ENCODE results near the gene ZNF547. TPM values are rescaled to one million over a fixed set of nuclear protein-coding genes. Genes with fewer than 3 reads are reported as not detected.

ZNF547 gene
- total RNA-seq, 4 donors from 2014 or later, result 1.9 to 2.6 (median 2.6) TPM

GRCh38 chr19:57406516-57407123 is 43.3 kb downstream of the ZNF547 start:
- DNase-seq (ENCODE audit: low spot score), result peak; percentile 25
- ATAC-seq (ENCODE audit: low FRiP score), result peak; percentile 57
- TF ChIP-seq CTCF (IDR thresholded peaks at IDR 0.05), result no peak

- peak; percentile 100 for ATAC-seq (ENCODE audit: low FRiP score)
- no peak for TF ChIP-seq CTCF (IDR thresholded peaks at IDR 0.05)
Measured at GRCh38 chr19:57410877-57411671, 47.7 kb downstream of the ZNF547 start, which contains the start of gene ZNF17. ZNF17 (plus strand) TSS chr19:57411161; CDS start chr19:57413616, 2,455 bp downstream.

GRCh38 chr19:57419439-57419838 is 56.1 kb downstream of the ZNF547 start:
- TF ChIP-seq CTCF (IDR thresholded peaks at IDR 0.05), result no peak
- DNase-seq (ENCODE audit: low spot score) (no peak), ATAC-seq (ENCODE audit: low FRiP score) (no peak)

More at GRCh38 chr19:57410877-57411671, 47.7 kb downstream of the ZNF547 start, which contains the start of gene ZNF17:
- DNase-seq (ENCODE audit: low spot score), result peak; percentile 91

GRCh38 chr19:57421037-57421436 is 57.7 kb downstream of the ZNF547 start:
- DNase-seq (ENCODE audit: low spot score) (no peak), ATAC-seq (ENCODE audit: low FRiP score) (no peak)
- TF ChIP-seq CTCF (IDR thresholded peaks at IDR 0.05), result no peak

Other genes starting within 250 kb of the ZNF547 start
- under 1 TPM in 1 of 4 donors, not detected in 3; 0.24 TPM for gene USP29, start 243.6 kb upstream of the ZNF547 start, total RNA-seq
- not detected for gene ZIM3, start 218.3 kb upstream of the ZNF547 start, total RNA-seq
- not detected for gene DUXA, start 196.1 kb upstream of the ZNF547 start, total RNA-seq
- gene ZNF264, start 172.1 kb upstream of the ZNF547 start, total RNA-seq, result 10 to 100 TPM; 21.9 to 47.9 (median 35.7) TPM
- gene AURKC, start 132.5 kb upstream of the ZNF547 start, total RNA-seq, result 1 to 10 TPM in 2 of 4 donors, under 1 TPM in 1, not detected in 1; 0.69 to 2.2 (median 1.7) TPM
- 10 to 100 TPM; 14.8 to 21.6 (median 19.4) TPM for gene ZNF805, start 122.9 kb upstream of the ZNF547 start, total RNA-seq
- gene ZNF460, start 83.1 kb upstream of the ZNF547 start, total RNA-seq, result 100 to 1,000 TPM in 2 of 4 donors, 10 to 100 TPM in 2; 46.5 to 163 (median 104) TPM
- gene ZNF543, start 43.1 kb upstream of the ZNF547 start, total RNA-seq, result 1 to 10 TPM; 5.6 to 8.4 (median 7.3) TPM
- gene ZNF304, start 12.3 kb upstream of the ZNF547 start, total RNA-seq, result 10 to 100 TPM in 1 of 4 donors, 1 to 10 TPM in 3; 4.6 to 11.0 (median 7.3) TPM
- gene TRAPPC2B, start within 50 bp of the ZNF547 start, total RNA-seq, result 10 to 100 TPM; 15.3 to 22.9 (median 16.9) TPM
- 10 to 100 TPM; 11.7 to 35.9 (median 22.7) TPM for gene ZNF548, start 26.3 kb downstream of the ZNF547 start, total RNA-seq
- 10 to 100 TPM in 2 of 4 donors, 1 to 10 TPM in 2; 5.8 to 12.5 (median 9.3) TPM for gene ZNF17, start 47.6 kb downstream of the ZNF547 start, total RNA-seq
- 10 to 100 TPM in 1 of 4 donors, 1 to 10 TPM in 3; 3.3 to 18.0 (median 7.6) TPM for gene ZNF749, start 71.8 kb downstream of the ZNF547 start, total RNA-seq
- under 1 TPM in 3 of 4 donors, not detected in 1; 0.19 to 0.48 (median 0.44) TPM for gene VN1R1, start 93.6 kb downstream of the ZNF547 start, total RNA-seq
- 10 to 100 TPM in 1 of 4 donors, 1 to 10 TPM in 3; 4.5 to 17.2 (median 8.6) TPM for gene ZNF772, start 114.0 kb downstream of the ZNF547 start, total RNA-seq
- 10 to 100 TPM in 3 of 4 donors, 1 to 10 TPM in 1; 5.8 to 14.8 (median 12.5) TPM for gene ZNF419, start 124.2 kb downstream of the ZNF547 start, total RNA-seq
- 10 to 100 TPM in 2 of 4 donors, 1 to 10 TPM in 2; 5.7 to 15.5 (median 9.6) TPM for gene ZNF773, start 136.4 kb downstream of the ZNF547 start, total RNA-seq
- 1 to 10 TPM; 2.4 to 6.6 (median 4.9) TPM for gene ZNF549, start 163.8 kb downstream of the ZNF547 start, total RNA-seq
- 1 to 10 TPM; 3.7 to 8.8 (median 6.9) TPM for gene ZNF550, start 196.3 kb downstream of the ZNF547 start, total RNA-seq
- 1 to 10 TPM; 2.0 to 6.0 (median 3.7) TPM for gene ZNF416, start 215.4 kb downstream of the ZNF547 start, total RNA-seq
- 1 to 10 TPM; 1.3 to 3.5 (median 2.5) TPM for gene ZIK1, start 220.6 kb downstream of the ZNF547 start, total RNA-seq
- 1 to 10 TPM in 3 of 4 donors, under 1 TPM in 1; 0.65 to 3.6 (median 3.0) TPM for gene ZNF530, start 236.3 kb downstream of the ZNF547 start, total RNA-seq

Measured in omental fat pad (tissue), 4 donors.